Suppressor macrophage (primary cell): Measurements from ENCODE around the gene SMAD6.
"Not testable (repeated sequence)": the region's sequence is repeated elsewhere in the genome, so short reads cannot be mapped to it uniquely, and the experiment has no call there.

Experiments used
- DNase-seq, 4 experiments: peaks; one replicate each; pipeline ENCODE4 v3.0.0-alpha.2; 2020 to 2022

The SMAD6 gene

GRCh38 chr15:66827039-66827697 lies 125.1 kb downstream of the SMAD6 start:
- DNase-seq, result no peak

GRCh38 chr15:66827698-66828055 lies 125.6 kb downstream of the SMAD6 start:
- DNase-seq, result no peak

GRCh38 chr15:66828817-66829541 lies 126.9 kb downstream of the SMAD6 start:
- DNase-seq, result not testable (repeated sequence)

GRCh38 chr15:66829551-66830121 lies 127.6 kb downstream of the SMAD6 start:
- no peak for DNase-seq

- peak; percentile 63 to 83 (median 80) for DNase-seq
These were observed 128.3 kb downstream of the SMAD6 start for GRCh38 chr15:66830358-66830757.

GRCh38 chr15:66830823-66831222 lies 128.8 kb downstream of the SMAD6 start:
- DNase-seq, result no peak

GRCh38 chr15:66831289-66831688 lies 129.3 kb downstream of the SMAD6 start:
- no peak for DNase-seq

GRCh38 chr15:66831801-66832390 lies 129.9 kb downstream of the SMAD6 start:
- no peak for DNase-seq
